A549 (cell line): ENCODE data around the gene EVX2.

ENCODE experiments used
- HDAC2 ChIP-seq: fragments of 200-600 bp; sonication (generic); IDR thresholded peaks from 2 replicates; pipeline ENCODE4 v1.6.1; 2016
- SREBF2 ChIP-seq: fragments of 450-650 bp; IDR thresholded peaks from 2 replicates; pipeline ENCODE4 v1.6.1; 2014; ENCODE audit warnings: mild to moderate bottlenecking, moderate library complexity
- TF ChIP-seq, protein P1 (sequence below): IDR thresholded peaks from 2 replicates; pipeline ENCODE4 v1.6.1; 2012
- TF ChIP-seq, protein P2 (sequence below): fragments of >200 bp; sonication (Bioruptor Twin); formaldehyde crosslinking; IDR thresholded peaks from 3 replicates; pipeline ENCODE4 v1.5.1; 2016

DNA sequence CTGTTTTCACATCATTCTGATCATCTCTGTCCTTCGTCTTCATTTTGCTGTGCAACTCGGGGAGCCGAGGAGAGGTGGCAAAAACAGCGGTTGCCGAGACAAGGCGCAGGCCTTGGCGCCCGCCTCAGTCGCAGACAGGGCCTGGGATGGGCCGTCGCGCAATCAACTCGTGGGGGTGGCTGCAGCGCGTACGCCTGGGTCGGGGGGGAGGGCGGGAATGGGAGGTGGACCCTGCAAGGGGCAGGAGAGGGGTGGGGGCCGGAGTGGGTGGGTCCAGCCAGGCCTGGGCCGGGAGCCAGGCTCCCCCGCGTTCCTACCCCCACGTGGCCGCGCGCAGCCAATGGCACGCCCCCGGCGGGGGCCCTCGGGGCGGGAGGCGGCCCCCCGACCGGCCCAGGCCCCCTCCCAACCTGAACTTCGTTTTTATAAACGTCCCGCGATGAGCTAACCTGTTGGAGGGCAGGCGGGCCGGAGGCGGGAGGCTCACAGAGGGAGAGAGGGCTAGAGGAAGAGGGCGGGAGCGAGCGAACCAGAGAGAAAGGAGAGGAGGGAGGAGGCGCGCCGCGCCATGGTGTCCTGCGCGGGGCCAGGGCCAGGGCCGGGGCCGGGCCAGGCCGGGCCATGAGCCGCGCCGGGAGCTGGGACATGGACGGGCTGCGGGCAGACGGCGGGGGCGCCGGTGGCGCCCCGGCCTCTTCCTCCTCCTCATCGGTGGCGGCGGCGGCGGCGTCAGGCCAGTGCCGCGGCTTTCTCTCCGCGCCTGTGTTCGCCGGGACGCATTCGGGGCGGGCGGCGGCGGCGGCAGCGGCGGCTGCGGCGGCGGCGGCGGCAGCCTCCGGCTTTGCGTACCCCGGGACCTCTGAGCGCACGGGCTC, 8.7 kb upstream of the EVX2 start, which contains the start of gene HOXD13:
- TF ChIP-seq SREBF2 (no peak), HDAC2 (no peak)
- TF ChIP-seq, protein P1, sequence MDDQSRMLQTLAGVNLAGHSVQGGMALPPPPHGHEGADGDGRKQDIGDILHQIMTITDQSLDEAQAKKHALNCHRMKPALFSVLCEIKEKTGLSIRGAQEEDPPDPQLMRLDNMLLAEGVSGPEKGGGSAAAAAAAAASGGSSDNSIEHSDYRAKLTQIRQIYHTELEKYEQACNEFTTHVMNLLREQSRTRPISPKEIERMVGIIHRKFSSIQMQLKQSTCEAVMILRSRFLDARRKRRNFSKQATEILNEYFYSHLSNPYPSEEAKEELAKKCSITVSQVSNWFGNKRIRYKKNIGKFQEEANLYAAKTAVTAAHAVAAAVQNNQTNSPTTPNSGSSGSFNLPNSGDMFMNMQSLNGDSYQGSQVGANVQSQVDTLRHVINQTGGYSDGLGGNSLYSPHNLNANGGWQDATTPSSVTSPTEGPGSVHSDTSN, result no peak
- TF ChIP-seq, protein P2, sequence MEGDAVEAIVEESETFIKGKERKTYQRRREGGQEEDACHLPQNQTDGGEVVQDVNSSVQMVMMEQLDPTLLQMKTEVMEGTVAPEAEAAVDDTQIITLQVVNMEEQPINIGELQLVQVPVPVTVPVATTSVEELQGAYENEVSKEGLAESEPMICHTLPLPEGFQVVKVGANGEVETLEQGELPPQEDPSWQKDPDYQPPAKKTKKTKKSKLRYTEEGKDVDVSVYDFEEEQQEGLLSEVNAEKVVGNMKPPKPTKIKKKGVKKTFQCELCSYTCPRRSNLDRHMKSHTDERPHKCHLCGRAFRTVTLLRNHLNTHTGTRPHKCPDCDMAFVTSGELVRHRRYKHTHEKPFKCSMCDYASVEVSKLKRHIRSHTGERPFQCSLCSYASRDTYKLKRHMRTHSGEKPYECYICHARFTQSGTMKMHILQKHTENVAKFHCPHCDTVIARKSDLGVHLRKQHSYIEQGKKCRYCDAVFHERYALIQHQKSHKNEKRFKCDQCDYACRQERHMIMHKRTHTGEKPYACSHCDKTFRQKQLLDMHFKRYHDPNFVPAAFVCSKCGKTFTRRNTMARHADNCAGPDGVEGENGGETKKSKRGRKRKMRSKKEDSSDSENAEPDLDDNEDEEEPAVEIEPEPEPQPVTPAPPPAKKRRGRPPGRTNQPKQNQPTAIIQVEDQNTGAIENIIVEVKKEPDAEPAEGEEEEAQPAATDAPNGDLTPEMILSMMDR, result no peak
